HG03354 (cell line): ENCODE results near the gene SCARF2.
"Not testable (repeated sequence)": the region's sequence is repeated elsewhere in the genome, so short reads cannot be mapped to it uniquely, and the experiment has no call there.

Experiments
- ATAC-seq: cut with Tn5 transposase; IDR thresholded peaks from one replicate; pipeline ENCODE4 v1.9.1; 2021; ENCODE audit warnings: mild to moderate bottlenecking; ENCODE audit not compliant: unreplicated experiment, poor library complexity, severe bottlenecking

Gene SCARF2

GRCh38 chr22:20399866-20400605 is 37.6 kb downstream of the SCARF2 start:
- no peak for ATAC-seq

DNA sequence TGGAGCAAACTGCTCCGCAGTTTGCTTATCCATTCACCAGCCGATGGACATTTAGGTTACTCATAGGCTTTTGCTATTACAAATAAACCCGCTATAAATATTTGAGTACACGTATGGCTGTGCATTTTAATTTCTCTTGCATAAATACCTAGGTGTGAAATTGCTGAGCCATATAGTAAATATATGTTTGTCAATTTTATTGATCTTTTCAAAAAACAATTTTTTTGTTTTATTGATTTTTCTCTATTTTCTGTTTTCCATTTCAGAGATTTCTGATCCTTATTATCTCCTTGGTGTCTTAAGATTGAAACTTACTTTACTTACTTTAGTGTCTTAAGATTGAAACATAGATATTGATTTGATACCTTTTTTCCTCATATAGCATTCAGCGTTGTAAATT is 39.2 kb downstream of the SCARF2 start:
- no peak for ATAC-seq

DNA sequence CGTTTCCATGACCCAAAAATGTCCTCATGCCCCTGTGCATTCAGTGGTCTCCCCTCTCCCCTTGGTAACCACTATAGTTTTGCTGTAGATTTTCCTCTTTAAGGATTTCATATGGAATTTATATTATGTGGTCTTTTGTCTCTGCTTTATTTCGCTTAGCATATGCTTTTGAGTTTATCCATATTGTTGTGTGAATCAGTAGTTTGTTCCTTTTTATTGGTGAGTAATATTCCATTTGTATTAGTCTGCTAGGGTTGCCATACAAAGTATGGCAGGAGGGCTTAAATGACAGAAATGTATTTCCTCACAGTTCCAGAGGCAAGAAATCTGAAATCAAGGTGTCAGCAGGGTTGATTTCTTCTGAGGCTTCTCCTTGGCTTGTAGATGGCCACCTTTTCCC is 40.1 kb downstream of the SCARF2 start:
- ATAC-seq: no peak

DNA sequence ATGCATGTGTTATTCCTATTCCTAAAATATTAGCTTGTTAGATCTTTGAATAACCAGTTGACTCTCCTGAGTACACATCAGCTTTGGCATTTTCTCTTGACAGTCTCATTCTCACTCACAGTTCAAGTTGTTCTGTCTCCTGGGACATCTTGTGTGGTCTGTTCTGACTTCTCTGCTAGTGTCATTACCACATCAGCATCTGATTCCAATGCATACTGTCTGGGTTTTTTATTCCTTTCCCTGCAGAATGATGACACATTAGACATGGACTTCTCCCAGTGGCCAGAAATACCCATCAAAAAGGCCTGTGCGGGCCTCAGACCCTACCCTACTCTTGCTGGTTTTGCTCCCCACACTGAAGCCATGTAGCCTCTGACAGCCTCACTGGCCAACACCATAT is 41.0 kb downstream of the SCARF2 start:
- ATAC-seq: no peak

- no peak for ATAC-seq
Measured at GRCh38 chr22:20395907-20396287, 41.7 kb downstream of the SCARF2 start.

GRCh38 chr22:20395181-20395906 is 42.3 kb downstream of the SCARF2 start:
- ATAC-seq: no peak

GRCh38 chr22:20393705-20394476 is 43.7 kb downstream of the SCARF2 start, which contains the start of gene ZNF74:
ZNF74 (plus strand) TSS chr22:20394151; CDS start chr22:20394629, 478 bp downstream.
- peak; percentile 78 for ATAC-seq

DNA sequence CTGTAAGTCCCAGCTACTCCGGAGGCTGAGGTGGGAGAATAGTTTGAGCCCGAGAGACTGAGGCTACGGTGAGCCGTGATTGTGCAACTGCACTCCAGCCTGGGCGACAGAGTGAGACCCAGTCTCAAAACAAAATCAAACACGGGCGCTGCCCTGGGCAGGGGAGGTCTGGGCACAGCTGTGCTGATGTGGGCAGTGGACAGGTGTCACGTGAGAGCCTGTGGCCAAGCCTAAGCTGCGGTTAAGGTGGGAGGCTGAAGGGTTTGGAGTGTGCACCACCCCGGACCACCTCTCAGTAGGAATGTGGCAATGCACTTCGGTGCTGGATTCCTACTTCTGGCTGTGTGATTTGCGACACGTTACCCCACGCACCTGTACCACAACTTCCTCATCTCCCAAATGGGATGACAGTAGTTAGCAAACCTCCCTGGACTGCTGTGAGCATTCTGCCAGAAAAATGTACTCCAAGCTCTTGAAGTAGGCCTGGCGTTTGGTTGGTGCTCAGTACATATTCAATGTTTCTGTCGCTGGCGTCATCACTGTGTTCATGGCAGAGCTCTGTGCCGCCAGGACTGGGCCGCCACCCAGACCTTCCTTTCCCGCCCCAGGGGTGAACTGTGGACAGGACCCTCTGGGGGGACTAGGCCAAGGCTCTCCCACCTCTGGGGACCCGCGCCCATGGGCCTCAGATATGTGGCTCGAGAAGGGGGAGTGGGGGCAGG is 44.5 kb downstream of the SCARF2 start:
- ATAC-seq: no peak

GRCh38 chr22:20392365-20392881 is 45.2 kb downstream of the SCARF2 start:
- not testable (repeated sequence) for ATAC-seq

DNA sequence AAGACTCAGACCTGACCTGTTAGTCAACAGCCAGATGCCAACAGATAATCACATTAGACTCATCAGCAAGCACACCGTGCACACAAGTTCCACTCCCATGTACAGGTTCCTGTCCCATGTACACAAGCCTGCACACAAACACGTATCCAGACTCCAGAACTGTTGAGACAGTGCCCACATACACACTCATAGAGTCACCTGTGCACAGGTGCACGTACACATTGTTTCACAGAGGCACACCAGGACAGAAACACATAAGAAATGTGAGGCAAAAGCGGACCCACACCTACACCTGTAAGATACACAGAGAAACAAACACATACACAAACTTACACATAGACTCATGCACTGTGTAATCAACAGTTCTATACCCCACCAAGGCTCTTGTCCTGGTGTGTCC is 46.4 kb downstream of the SCARF2 start:
- no peak for ATAC-seq

DNA sequence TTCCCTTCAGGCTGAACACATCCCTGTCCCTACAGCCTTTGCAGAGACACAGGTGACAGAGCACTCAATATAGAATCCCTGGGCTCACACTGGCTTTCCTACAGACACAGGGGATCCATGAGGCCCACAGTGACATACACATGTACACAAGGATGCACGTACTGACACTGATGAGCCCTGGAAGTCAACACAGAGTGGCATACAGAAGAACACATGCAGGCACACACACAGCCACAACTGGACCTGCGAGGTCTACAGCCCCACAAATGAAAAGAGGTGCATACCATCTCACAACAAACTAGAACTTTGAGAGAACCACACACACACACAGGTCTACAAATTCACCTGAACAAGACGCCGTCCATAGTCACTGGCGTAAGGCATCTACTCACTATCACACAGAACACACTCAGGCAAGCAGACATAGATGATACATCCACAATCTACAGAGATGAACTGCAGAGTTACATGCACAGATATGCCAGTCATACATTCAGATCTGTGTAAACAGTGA is 47.2 kb downstream of the SCARF2 start:
- no peak for ATAC-seq

- no peak for ATAC-seq
Measured at GRCh38 chr22:20389288-20389687, 48.3 kb downstream of the SCARF2 start.

DNA sequence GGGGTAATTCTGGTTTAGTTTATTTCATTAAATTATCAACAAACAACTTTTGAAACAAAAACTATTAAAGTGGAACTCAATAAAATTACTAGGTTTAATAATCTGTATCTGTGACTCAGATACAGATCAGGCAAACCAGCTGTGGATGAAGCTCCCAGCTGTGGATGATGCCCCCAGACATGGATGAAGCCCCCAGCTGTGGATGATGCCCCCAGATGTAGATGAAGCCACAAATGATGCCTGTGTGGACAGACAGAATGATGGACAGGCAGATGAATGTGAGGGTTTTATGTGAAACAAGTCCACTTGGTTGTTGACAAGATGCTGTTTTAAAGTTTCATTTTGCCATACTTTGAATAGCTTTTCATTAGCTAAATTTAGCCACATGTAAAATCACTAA is 49.4 kb downstream of the SCARF2 start:
- ATAC-seq: no peak

DNA sequence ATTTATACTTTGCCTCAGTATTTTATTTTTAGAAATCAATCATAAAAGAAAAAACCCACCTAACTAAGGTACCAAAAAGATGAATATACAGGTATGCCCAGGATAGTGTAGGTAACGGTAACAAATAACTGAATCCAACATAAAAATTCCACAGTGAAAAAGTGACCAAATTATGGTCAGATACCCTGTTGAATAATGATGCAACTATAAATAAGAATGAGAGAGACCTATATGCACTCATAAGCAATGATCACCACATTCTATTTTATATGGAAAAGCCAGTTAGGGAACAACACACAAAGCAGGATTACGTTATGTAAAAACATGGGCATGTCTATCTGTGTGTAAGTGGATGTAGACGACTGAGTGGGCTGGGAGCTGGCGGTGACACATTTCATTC is 50.7 kb downstream of the SCARF2 start:
- no peak for ATAC-seq

DNA sequence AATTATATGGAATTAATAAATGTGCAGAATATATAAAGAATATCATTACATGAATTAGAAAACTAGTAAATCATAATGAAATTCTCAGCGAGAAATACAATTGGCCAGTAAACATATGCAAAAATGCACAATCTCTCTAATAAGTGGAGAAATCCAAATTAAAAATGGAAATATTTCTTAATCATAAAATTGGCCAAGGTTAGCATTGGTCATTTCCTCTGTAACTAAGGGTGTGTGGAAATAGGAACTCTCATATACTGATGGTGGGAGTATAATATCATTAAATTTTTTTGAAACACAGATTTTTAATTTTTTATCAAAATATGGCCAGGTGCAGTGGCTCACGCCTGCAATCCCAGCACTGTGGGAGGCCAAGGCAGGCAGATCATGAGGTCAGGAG is 51.3 kb downstream of the SCARF2 start:
- no peak for ATAC-seq

- no peak for ATAC-seq
Measured at GRCh38 chr22:20384865-20385264, 52.8 kb downstream of the SCARF2 start.

DNA sequence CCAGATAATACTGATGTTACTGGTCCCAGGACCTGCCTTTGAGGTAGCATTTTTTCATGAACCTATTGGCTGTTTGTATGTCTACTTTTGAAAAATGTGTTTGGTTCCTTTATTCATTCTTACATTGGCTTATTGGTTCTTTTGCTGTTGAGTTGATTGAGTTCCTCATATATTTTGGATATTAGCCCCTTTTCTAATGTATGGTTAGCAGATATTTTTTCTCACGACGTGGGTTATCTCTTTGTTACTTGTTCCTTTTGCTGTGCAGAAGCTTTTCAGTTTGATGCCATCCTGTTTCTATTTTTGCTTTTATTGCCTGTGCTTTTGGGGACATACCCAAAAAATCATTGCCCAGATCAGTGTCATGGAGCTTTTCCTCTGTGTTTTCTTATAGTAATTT is 53.5 kb downstream of the SCARF2 start:
- no peak for ATAC-seq

DNA sequence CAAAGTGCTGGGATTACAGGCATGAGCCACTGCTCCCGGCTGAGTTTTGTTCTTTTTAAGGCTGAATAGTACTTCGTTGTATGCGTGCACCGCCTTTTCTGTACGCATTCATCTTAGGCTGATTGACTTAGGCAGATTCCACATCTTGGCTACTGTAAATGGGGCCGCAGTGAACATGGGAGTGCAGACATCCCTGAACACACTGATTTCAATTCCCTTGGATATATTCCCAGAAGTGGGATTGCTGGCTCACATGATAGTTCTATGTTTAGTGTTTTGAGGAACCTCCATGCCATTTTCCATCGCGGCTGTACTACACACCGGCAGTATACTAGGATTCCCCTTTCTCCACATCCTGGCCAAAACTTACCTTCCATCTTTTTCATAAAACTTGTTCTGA is 54.1 kb downstream of the SCARF2 start:
- no peak for ATAC-seq

- no peak for ATAC-seq
Measured at GRCh38 chr22:20380486-20380885, 57.1 kb downstream of the SCARF2 start.

- ATAC-seq: not testable (repeated sequence)
Measured at GRCh38 chr22:20378684-20379083, 58.9 kb downstream of the SCARF2 start.
